Psoas muscle (tissue), 8 donors: ENCODE measurements around the gene PDGFRA. TPM values are rescaled to one million over a fixed set of nuclear protein-coding genes. Genes with fewer than 3 reads are reported as not detected.
A peak's percentile ranks its signal among the peaks of the same experiment; 100 is the strongest.

ENCODE experiments used
- ATAC-seq, 4 donors: fragments of 200-7000 bp; cut with Tn5 transposase; one replicate each; pipeline ENCODE4 v1.9.1; 2020; ENCODE audit warnings: moderate library complexity in 3 of 4, mild to moderate bottlenecking in 2 of 4
- DNase-seq, 2 donors: peaks; one replicate each; pipeline ENCODE4 v3.0.0-alpha.2; 2020
- H3K27ac ChIP-seq: fragments of 200-600 bp; one replicate; pipeline ENCODE4 v1.8.0; 2022
- H3K27me3 ChIP-seq, 3 donors: fragments of 200-600 bp in 1 of 3; one replicate each; pipeline versions ENCODE4 v1.6.1 to v1.8.0; 2013 to 2022; ENCODE audit warnings: low read length in 2 of 3, mild to moderate bottlenecking in 2 of 3, moderate library complexity in 1 of 3; ENCODE audit not compliant: insufficient read depth in 3 of 3
- H3K36me3 ChIP-seq, 2 donors: fragments of 200-600 bp in 1 of 2; one replicate each; pipeline versions ENCODE4 v1.6.1 to v1.8.0; 2013 to 2022; ENCODE audit warnings: low read depth in 1 of 2, mild to moderate bottlenecking in 1 of 2, moderate library complexity in 1 of 2; ENCODE audit not compliant: insufficient read depth in 1 of 2
- H3K4me1 ChIP-seq: fragments of 200-600 bp; one replicate; pipeline ENCODE4 v1.8.0; 2022
- H3K4me3 ChIP-seq: fragments of 200-600 bp; one replicate; pipeline ENCODE4 v1.8.0; 2022; ENCODE audit warnings: mild to moderate bottlenecking
- H3K9me3 ChIP-seq: fragments of 200-600 bp; one replicate; pipeline ENCODE4 v1.8.0; 2022
- WGBS, 3 donors: extraction: QIAGEN DNeasy Blood & Tissue Kit; methylation state at CpG; one replicate each; pipeline versions ENCODE4 v1.1.6 to v1.1.7; 2013; 5-methylcytosine and 5-hydroxymethylcytosine counted together
- intact Hi-C, 2 donors: fragments of 100-400 bp; cut with DNase I; formaldehyde crosslinking; loops; one replicate each; pipeline versions ENCODE4 v1.11.0 to v1.14.2; 2022
- polyA plus RNA-seq, 3 donors: library from polyadenylated mRNA; stranded (reverse); fragments of 200-250 nt; gene quantifications; one replicate each; pipeline ENCODE4 v1.2.3, GENCODE V29; 2013
- total RNA-seq, 4 donors: library from RNA; stranded (reverse); fragmentation: NEBNext Ultra II Directional in 2 of 4; extraction: Animal tissue kit (Norgen Biotek cat#: 25700) in 2 of 4; gene quantifications; one replicate each; pipeline versions ENCODE4 v1.2.1 to v1.2.4, GENCODE V29; 2021 to 2023
- TF ChIP-seq, protein P1 (sequence below): fragments of 200-600 bp; IDR thresholded peaks from one replicate; pipeline ENCODE4 v1.8.0; 2022; ENCODE audit warnings: antibody characterized with exemption
- donor health status: healthy with polysubstance abuse.
- donor health status: DM: no; HTN: no; CAD: no; lungs with moderate emphysema.
- donor health status: Bipolar disorder and iron deficiency.
- donor health status: healthy.
- donor health status: DM: yes; HTN: yes; CAD: no.
- donor health status: DM: no; HTN: no; CAD: no.
- donor health status: DM: no; HTN: no; CAD: no.
- donor health status: DM: yes; HTN: yes; CAD: no.

Gene PDGFRA
- total and polyA plus RNA-seq, 7 donors, result 3.1 to 32.6 (median 12.9) TPM

DNA sequence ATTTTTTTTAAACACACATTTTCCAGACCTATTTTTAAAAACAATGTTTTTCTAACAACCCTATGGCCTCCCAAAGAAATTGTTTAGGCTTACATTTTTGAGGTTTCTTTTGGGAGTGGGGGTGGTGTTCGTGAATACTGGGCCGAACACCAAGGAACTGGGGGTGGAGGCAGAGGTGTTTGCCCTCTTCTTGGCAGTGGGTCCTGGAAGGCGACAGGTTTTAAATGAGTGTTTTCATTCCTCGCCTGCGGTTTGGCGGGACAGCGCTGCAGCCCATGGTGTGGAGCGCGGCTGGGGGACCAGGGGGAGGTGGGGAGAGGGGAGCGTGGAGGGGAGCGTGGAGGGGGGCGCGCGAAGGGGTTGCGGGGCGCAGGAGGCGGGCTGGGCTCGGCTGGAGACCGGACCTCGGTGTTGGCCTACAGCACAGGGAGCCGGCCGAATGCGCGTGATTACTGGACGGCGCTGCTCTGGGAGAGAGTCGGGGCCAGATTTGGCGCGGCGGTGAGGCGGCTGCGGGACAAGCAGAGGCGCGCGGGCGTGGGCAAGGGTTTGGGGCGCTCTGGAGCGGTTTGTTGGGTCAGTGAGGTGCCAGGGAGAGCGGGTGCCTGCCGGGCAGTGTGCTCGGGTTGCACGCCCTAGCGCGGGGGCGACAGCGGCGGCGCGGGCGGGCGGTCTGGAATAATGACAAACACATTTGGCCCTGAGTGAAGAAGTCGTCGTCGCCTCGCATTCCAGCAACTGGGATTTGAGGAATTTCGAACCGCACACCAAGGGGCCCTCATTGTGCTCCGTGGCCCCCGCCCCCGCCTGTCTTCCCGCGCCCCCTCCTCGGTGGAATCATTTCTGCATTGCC is 764 bp downstream of the PDGFRA start:
- DNase-seq, result peak; percentile 26 to 48
- Histone ChIP-seq H3K27ac (no peak overlapping the region), H3K4me1 (peaks cover 42% of the 10 kb centered on the region), H3K4me3 (peak overlapping the region; percentile 70), H3K36me3 (no peaks in the 10 kb centered on the region), H3K9me3 (no peaks in the 10 kb centered on the region), H3K27me3 (peaks cover 0 to 81% (median 44%) of the 10 kb centered on the region in 3 donors)
- intact Hi-C loops, result loop anchor here (5.0 to 10.0 kb wide), 7 partner anchors 323 to 1855 kb away; no protein-coding TSS in a partner anchor
- no peak for ATAC-seq
- WGBS, 3 donors, result 3 to 7% (median 5%) methylated on average over 54 to 63 of the region's 63 CpGs
- TF ChIP-seq, protein P1, sequence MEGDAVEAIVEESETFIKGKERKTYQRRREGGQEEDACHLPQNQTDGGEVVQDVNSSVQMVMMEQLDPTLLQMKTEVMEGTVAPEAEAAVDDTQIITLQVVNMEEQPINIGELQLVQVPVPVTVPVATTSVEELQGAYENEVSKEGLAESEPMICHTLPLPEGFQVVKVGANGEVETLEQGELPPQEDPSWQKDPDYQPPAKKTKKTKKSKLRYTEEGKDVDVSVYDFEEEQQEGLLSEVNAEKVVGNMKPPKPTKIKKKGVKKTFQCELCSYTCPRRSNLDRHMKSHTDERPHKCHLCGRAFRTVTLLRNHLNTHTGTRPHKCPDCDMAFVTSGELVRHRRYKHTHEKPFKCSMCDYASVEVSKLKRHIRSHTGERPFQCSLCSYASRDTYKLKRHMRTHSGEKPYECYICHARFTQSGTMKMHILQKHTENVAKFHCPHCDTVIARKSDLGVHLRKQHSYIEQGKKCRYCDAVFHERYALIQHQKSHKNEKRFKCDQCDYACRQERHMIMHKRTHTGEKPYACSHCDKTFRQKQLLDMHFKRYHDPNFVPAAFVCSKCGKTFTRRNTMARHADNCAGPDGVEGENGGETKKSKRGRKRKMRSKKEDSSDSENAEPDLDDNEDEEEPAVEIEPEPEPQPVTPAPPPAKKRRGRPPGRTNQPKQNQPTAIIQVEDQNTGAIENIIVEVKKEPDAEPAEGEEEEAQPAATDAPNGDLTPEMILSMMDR, result no peak

DNA sequence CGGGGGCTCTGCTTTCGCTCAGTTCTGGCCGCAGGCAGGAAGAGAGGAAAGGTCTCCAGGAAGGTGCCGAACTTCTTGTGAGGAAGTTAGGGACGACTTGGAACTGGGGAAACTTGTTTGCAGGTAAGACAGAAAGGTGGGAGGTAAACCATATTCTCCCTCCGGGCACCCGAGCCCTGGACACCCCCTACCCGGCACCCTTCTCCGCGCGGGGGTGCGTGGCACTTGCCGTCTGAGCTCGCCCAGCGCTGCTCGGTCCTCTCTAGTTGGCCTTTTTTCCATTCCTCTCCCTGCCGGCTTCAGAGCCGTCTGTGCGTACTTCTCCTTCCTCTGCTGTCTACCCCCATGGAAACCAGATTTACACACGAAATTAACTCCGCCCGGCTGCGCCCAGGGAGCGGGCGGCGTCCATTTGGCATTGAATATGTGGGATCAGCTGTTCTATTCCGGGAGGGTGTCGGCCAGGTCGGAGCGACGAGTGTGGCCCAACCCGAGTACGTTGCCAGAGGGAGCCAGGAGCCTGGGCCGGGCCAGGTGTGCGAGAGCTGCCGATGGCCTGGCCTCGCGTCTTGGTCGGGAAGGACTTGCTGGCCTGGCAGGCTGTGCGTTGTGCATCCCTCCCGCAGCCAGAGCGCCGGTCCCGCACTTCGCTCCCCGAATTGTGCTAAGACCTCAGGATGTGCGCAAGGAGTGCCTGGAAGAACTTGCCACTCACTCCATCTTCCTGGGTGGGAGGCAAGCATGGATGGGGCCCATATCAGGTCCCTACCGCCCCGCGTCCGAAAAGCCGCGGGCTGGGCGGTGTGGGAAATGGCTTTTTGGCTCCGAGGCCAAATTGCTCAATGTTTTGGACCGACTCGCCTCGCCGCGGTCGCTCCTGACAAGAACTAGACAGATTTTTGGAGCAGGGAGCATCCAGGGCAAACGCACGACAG is 1.7 kb downstream of the PDGFRA start:
- Histone ChIP-seq H3K9me3 (no peaks in the 10 kb centered on the region), H3K4me1 (peaks cover 42% of the 10 kb centered on the region), H3K27me3 (peaks cover 0 to 72% (median 38%) of the 10 kb centered on the region in 3 donors), H3K36me3 (no peaks in the 10 kb centered on the region), H3K4me3 (peak overlapping the region; percentile 70), H3K27ac (no peak overlapping the region)
- no peak for ATAC-seq
- intact Hi-C loops, result loop anchor here (5.0 to 10.0 kb wide), 6 partner anchors 323 to 1856 kb away; no protein-coding TSS in a partner anchor
- TF ChIP-seq, protein P1, result no peak
- WGBS, 3 donors, result 1 to 2% (median 2%) methylated on average over 63 of the region's 63 CpGs
- peak; percentile 62 to 81 for DNase-seq

DNA sequence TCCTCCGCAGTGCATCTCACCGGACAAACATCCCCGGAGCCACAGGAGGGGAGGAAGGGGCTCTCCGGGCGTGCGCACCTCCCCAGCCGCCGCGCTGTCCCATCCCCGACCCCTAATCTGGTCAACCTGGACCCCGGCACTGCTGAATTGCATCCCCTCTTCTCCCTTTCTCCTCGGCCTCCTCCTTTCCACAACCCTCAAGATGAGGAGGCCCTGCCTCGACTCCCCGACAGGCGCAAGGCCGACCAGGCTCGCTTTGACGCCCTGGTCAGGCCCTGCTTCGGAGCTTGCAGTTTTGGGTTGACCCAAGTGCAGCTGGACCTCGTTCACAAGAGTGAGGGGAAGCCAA is 2.3 kb downstream of the PDGFRA start:
- Histone ChIP-seq H3K9me3 (no peaks in the 10 kb centered on the region), H3K27ac (no peak overlapping the region), H3K4me1 (peaks cover 42% of the 10 kb centered on the region), H3K4me3 (peak overlapping the region; percentile 70), H3K27me3 (peaks cover 0 to 66% (median 36%) of the 10 kb centered on the region in 3 donors), H3K36me3 (no peaks in the 10 kb centered on the region)
- DNase-seq (no peak), ATAC-seq (no peak)
- TF ChIP-seq, protein P1, result no peak
- intact Hi-C loops, result loop anchor here (5.0 to 10.0 kb wide), 6 partner anchors 324 to 1857 kb away; no protein-coding TSS in a partner anchor
- 1 to 7% (median 4%) methylated on average over 13 to 20 of the region's 20 CpGs for WGBS, 3 donors

DNA sequence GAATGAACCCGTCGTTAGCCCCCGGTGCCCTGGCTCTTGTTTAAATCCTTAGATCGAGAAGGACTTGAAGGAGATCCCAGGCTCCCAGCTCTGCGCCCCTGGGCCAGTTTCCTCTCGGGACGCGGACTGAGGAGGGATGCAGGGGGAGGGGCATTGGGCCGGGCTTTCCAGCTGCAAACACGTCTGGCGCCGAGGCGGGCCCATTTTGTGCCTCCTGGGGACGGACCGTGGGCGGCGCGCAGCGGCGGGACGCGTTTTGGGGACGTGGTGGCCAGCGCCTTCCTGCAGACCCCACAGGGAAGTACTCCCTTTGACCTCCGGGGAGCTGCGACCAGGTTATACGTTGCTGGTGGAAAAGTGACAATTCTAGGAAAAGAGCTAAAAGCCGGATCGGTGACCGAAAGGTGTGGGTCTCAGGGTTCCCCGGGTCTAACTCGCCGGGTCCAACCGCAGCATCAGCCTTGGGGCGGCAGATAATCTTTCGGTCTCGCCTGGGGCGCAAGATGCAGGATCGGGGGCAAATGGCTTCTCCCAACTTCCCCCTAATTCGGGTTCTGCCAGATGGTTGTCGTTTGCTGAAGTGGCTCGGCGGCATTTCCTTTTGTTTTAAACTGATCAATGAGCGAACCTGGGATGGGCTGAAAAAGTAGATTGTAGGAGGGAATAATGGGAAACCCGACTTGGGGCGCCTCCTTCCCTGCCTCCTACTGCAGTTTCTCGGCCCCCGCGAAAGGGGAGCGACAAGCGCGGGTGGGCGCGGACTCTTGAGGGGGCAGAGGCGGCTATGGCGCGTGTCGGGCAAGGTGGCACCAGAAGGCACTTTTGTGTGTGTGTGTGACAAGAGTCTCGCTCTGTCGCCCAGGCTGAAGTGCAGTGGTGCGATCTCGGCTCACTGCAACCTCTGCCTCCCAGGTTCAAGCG is 2.9 kb downstream of the PDGFRA start:
- intact Hi-C loops, result loop anchor here (5.0 to 10.0 kb wide), 6 partner anchors 325 to 1857 kb away; no protein-coding TSS in a partner anchor
- peaks cover 38% of the 10 kb centered on the region for H3K4me1 ChIP-seq
- no peaks in the 10 kb centered on the region for H3K9me3 ChIP-seq
- peaks cover 0 to 60% (median 31%) of the 10 kb centered on the region in 3 donors for H3K27me3 ChIP-seq
- peak overlapping the region; percentile 70 for H3K4me3 ChIP-seq
- no peaks in the 10 kb centered on the region for H3K36me3 ChIP-seq
- ATAC-seq (no peak), DNase-seq (peak; percentile 64 to 82)
- 2 to 4% (median 2%) methylated on average over 63 of the region's 63 CpGs for whole genome bisulfite sequencing, 3 donors
- no peak overlapping the region for H3K27ac ChIP-seq
- TF ChIP-seq, protein P1, result no peak
